CD4-positive, alpha-beta T cell (primary cell): ENCODE results near the gene HPCAL4. TPM values are rescaled to one million over a fixed set of nuclear protein-coding genes. Genes with fewer than 3 reads are reported as not detected.

Experiments
- ATAC-seq: fragments of 200-7000 bp; cut with Tn5 transposase; one replicate; pipeline ENCODE4 v1.10.0; 2022; ENCODE audit warnings: mild to moderate bottlenecking; ENCODE audit not compliant: poor library complexity
- CTCF ChIA-PET: fragments of 350-600 bp; sonication (Branson Sonifier 250); formaldehyde crosslinking; loops from one replicate; lab custom pipeline; 2021; ENCODE audit warnings: antibody characterized with exemption, inconsistent platforms; lab: Charles Lee
- POLR2A ChIA-PET: fragments of 350-600 bp; sonication (Branson Sonifier 250); formaldehyde crosslinking; loops from one replicate; lab custom pipeline; 2021; ENCODE audit warnings: antibody characterized with exemption, inconsistent platforms; lab: Charles Lee
- DNase-seq, 14 experiments: peaks; one replicate each; pipeline ENCODE4 v3.0.0-alpha.2; 2013 to 2020; ENCODE audit warnings: mixed read lengths in 2 of 14
- H3K27ac ChIP-seq, 2 donors: one replicate each; pipeline versions ENCODE4 v1.5.1 to v1.7.0; 2013; ENCODE audit warnings: low read length in 2 of 2, low read depth in 1 of 2, mild to moderate bottlenecking in 1 of 2
- H3K27me3 ChIP-seq, 2 experiments: 1 replicate in 1 of 2; 2 replicates in 1 of 2; pipeline versions ENCODE4 v1.6.1 to v1.7.0; 2013; ENCODE audit warnings: low read length in 2 of 2, control low read depth in 1 of 2, mild to moderate bottlenecking in 1 of 2, moderate library complexity in 1 of 2; ENCODE audit not compliant: insufficient read depth in 2 of 2, control insufficient read depth in 1 of 2
- H3K36me3 ChIP-seq: one replicate; pipeline ENCODE4 v1.6.1; 2013; ENCODE audit warnings: low read length, control low read depth; ENCODE audit not compliant: insufficient read depth
- H3K4me1 ChIP-seq: one replicate; pipeline ENCODE4 v1.6.1; 2013; ENCODE audit warnings: low read length, control low read depth; ENCODE audit not compliant: insufficient read depth
- H3K4me3 ChIP-seq: one replicate; pipeline ENCODE4 v1.5.1; 2013; ENCODE audit warnings: mild to moderate bottlenecking, low read length, moderate library complexity
- H3K9me3 ChIP-seq, 2 experiments: 1 replicate in 1 of 2; 2 replicates in 1 of 2; pipeline versions ENCODE4 v1.6.1 to v1.7.0; 2013; ENCODE audit warnings: low read length in 2 of 2, mild to moderate bottlenecking in 2 of 2, control low read depth in 1 of 2, moderate library complexity in 1 of 2; ENCODE audit not compliant: control insufficient read depth in 1 of 2, insufficient read depth in 1 of 2
- H3K27ac Mint-ChIP-seq: one replicate; pipeline ENCODE4 v1.8.0; 2020; ENCODE audit warnings: mixed read lengths
- H3K27me3 Mint-ChIP-seq: one replicate; pipeline ENCODE4 v1.8.0; 2021; ENCODE audit warnings: mixed read lengths
- H3K36me3 Mint-ChIP-seq: one replicate; pipeline ENCODE4 v1.8.0; 2021; ENCODE audit warnings: low read depth, mixed read lengths
- H3K4me1 Mint-ChIP-seq: one replicate; pipeline ENCODE4 v1.8.0; 2021; ENCODE audit warnings: low read depth, mixed read lengths
- H3K4me3 Mint-ChIP-seq: one replicate; pipeline ENCODE4 v1.8.0; 2020; ENCODE audit warnings: mild to moderate bottlenecking, mixed read lengths
- H3K9me3 Mint-ChIP-seq: one replicate; pipeline ENCODE4 v1.8.0; 2020; ENCODE audit warnings: mixed read lengths
- intact Hi-C, 2 experiments: fragments of 100-400 bp; cut with DNase I in 1 of 2; cut with micrococcal nuclease in 1 of 2; formaldehyde crosslinking; loops; one replicate each; pipeline versions ENCODE4 v1.15.1 to v1.9.0; 2023 to 2025; cut with DNase I, micrococcal nuclease
- total RNA-seq, 174 experiments: library from RNA in 2 of 174; stranded (reverse) in 2 of 174; gene quantifications; one replicate each; pipeline ENCODE4 v1.2.3 and lab custom pipeline; 2021 to 2026
- TF ChIP-seq, protein P1 (sequence below): fragments of 200-600 bp; IDR thresholded peaks from one replicate; pipeline ENCODE4 v1.8.0; 2022; ENCODE audit warnings: antibody characterized with exemption, mild to moderate bottlenecking

The HPCAL4 gene
- total RNA-seq, 2 experiments from 2014 or later: 22.8 to 22.9 TPM

DNA sequence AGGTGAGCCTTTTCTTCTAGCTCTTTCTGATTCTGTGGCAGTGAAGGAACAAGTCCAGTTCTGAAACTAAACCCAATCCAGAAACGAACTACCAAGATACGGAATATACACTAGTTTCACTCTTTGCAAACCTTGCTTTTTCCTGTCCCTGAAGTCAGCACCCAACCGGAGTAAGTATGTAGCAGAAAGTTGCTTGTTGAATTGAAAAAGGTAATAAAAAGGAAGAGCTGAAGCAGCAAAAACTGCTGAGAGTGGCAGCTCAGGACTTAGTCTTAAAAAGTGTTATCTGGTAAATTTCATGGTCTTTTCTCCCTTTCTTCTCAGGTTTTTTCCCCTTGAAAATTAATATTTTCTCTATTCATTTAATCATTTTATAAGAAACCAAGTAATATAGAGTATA, 9.9 kb downstream of the HPCAL4 start:
- peak; percentile 18 for ATAC-seq
- TF ChIP-seq, protein P1, sequence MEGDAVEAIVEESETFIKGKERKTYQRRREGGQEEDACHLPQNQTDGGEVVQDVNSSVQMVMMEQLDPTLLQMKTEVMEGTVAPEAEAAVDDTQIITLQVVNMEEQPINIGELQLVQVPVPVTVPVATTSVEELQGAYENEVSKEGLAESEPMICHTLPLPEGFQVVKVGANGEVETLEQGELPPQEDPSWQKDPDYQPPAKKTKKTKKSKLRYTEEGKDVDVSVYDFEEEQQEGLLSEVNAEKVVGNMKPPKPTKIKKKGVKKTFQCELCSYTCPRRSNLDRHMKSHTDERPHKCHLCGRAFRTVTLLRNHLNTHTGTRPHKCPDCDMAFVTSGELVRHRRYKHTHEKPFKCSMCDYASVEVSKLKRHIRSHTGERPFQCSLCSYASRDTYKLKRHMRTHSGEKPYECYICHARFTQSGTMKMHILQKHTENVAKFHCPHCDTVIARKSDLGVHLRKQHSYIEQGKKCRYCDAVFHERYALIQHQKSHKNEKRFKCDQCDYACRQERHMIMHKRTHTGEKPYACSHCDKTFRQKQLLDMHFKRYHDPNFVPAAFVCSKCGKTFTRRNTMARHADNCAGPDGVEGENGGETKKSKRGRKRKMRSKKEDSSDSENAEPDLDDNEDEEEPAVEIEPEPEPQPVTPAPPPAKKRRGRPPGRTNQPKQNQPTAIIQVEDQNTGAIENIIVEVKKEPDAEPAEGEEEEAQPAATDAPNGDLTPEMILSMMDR: no peak
- Histone ChIP-seq H3K27ac (no peak overlapping the region), H3K4me1 (peaks cover 32% of the 10 kb centered on the region), H3K4me3 (peak overlapping the region; percentile 8), H3K9me3 (peaks cover 0 to 6% of the 10 kb centered on the region in 2 experiments), H3K27me3 (peaks cover 0 to 2% of the 10 kb centered on the region in 2 experiments), H3K36me3 (no peaks in the 10 kb centered on the region)
- DNase-seq: peak in 1 of 14 experiments; percentile 33
- Mint-ChIP-seq H3K4me1 (peaks cover 36% of the 10 kb centered on the region), H3K27me3 (peaks cover 18% of the 10 kb centered on the region), H3K4me3 (peak overlapping the region; percentile 70), H3K9me3 (no peaks in the 10 kb centered on the region), H3K27ac (peak overlapping the region; percentile 81), H3K36me3 (peaks cover 12% of the 10 kb centered on the region)
- POLR2A ChIA-PET: interaction anchor here (0.9 to 2.9 kb wide), 5 partner anchors 8 to 58 kb away, joined by 3 to 19 read pairs (median 9); partner anchors contain the start of genes HPCAL4, NT5C1A and PPIE
- CTCF ChIA-PET: interaction anchor here (0.8 to 1.1 kb wide), 2 partner anchors 10 to 23 kb away, joined by 4 read pairs; partner anchors contain the start of gene HPCAL4
- intact Hi-C loops: loop anchor here in 1 of 2 experiments (5.0 kb wide), 1 partner anchor 1124 kb away; no protein-coding TSS in a partner anchor

DNA sequence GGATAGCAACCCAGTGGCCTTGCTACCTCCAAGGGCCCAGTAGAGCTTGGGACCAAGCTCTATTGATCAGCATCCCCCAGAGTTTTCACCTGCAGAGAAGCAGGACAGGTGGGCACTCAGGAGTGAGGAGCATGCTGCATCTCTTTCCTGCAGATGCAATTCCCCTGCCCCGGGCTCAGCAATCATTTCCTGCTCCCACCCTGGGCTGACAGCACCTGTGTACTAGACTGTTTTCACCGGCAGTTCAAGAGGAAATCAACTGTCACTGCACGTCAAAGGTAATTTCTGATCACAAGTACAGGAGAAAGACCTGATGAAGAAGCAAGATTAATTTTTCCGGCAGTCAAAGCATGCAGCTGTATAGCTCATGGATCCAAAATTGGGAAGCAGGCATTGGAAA, 10.5 kb downstream of the HPCAL4 start:
- peak in 6 of 14 experiments; percentile 10 to 60 (median 32) for DNase-seq
- TF ChIP-seq, protein P1: no peak
- Mint-ChIP-seq H3K27me3 (peaks cover 16% of the 10 kb centered on the region), H3K27ac (peak overlapping the region; percentile 81), H3K9me3 (no peaks in the 10 kb centered on the region), H3K4me1 (peaks cover 36% of the 10 kb centered on the region), H3K36me3 (peaks cover 12% of the 10 kb centered on the region), H3K4me3 (peak overlapping the region; percentile 70)
- ATAC-seq: peak; percentile 60
- ChIA-PET CTCF (interaction anchor here (0.8 to 1.3 kb wide), 2 partner anchors 11 to 74 kb away, joined by 3 to 4 read pairs; partner anchors contain the start of gene HPCAL4), POLR2A (interaction anchor here (0.9 to 2.9 kb wide), 5 partner anchors 9 to 59 kb away, joined by 3 to 19 read pairs (median 9); partner anchors contain the start of genes HPCAL4, NT5C1A and PPIE)
- Histone ChIP-seq H3K27me3 (peaks cover 0 to 2% of the 10 kb centered on the region in 2 experiments), H3K9me3 (peaks cover 0 to 6% of the 10 kb centered on the region in 2 experiments), H3K4me1 (peaks cover 32% of the 10 kb centered on the region), H3K36me3 (no peaks in the 10 kb centered on the region), H3K4me3 (peak overlapping the region; percentile 8), H3K27ac (no peak overlapping the region)
- intact Hi-C loops: loop anchor here in 1 of 2 experiments (5.0 kb wide), 1 partner anchor 1123 kb away; no protein-coding TSS in a partner anchor

DNA sequence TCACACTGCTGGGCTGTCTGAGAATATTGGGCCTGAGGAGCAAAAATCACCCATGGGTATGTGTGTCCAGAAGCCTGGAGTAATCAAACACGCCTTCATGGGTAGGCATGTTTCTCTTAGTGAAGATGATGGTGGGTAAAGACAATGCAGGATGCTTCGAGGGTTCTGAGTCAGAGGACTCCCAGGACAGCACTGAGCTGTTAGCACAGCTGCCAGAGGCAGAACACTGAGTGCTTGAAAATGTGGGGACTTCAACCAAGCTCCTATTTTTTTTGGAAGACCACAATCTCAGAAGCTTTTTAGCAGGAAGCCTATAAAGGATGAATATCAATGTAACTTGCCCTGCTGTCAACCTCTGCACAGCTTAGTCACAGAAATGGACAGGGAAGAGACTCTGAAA, 11.4 kb downstream of the HPCAL4 start:
- no peaks in the 10 kb centered on the region for H3K36me3 ChIP-seq
- Mint-ChIP-seq H3K27me3 (peaks cover 12% of the 10 kb centered on the region), H3K4me1 (peaks cover 34% of the 10 kb centered on the region), H3K27ac (peak overlapping the region; percentile 81), H3K9me3 (no peaks in the 10 kb centered on the region), H3K36me3 (peaks cover 11% of the 10 kb centered on the region), H3K4me3 (no peak overlapping the region)
- no peak overlapping the region for H3K27ac ChIP-seq
- ChIA-PET CTCF (interaction anchor here (1.3 kb wide), 1 partner anchor 74 kb away, joined by 3 read pairs; no protein-coding TSS in a partner anchor), POLR2A (interaction anchor here (1.5 to 2.9 kb wide), 3 partner anchors 8 to 12 kb away, joined by 3 to 19 read pairs (median 16); partner anchors contain the start of genes HPCAL4 and NT5C1A)
- DNase-seq (no peak), ATAC-seq (no peak)
- H3K4me1 ChIP-seq: peaks cover 30% of the 10 kb centered on the region
- TF ChIP-seq, protein P1: no peak
- intact Hi-C loops: loop anchor here in 1 of 2 experiments (5.0 kb wide), 1 partner anchor 1123 kb away; no protein-coding TSS in a partner anchor
- peaks cover 0 to 2% of the 10 kb centered on the region in 2 experiments for H3K27me3 ChIP-seq
- no peak overlapping the region for H3K4me3 ChIP-seq
- H3K9me3 ChIP-seq: peaks cover 0 to 6% of the 10 kb centered on the region in 2 experiments
